Breast epithelium (tissue), 4 donors: ENCODE results near the gene HLA-DMA. TPM values are rescaled to one million over a fixed set of nuclear protein-coding genes. Genes with fewer than 3 reads are reported as not detected.

Experiments
- DNase-seq, 2 donors: peaks; one replicate each; pipeline ENCODE4 v3.0.0-alpha.2; 2019; ENCODE audit warnings: low spot score in 2 of 2
- H3K27ac ChIP-seq, 2 donors: fragments of 200-600 bp; sonication (generic) in 1 of 2; one replicate each; pipeline ENCODE4 v1.5.1; 2016 to 2019; ENCODE audit warnings: mild to moderate bottlenecking in 1 of 2
- H3K27me3 ChIP-seq, 2 donors: fragments of 200-600 bp; sonication (generic) in 1 of 2; one replicate each; pipeline versions ENCODE4 v1.5.1 to v1.6.0; 2017 to 2019; ENCODE audit warnings: control low read depth in 1 of 2, mild to moderate bottlenecking in 1 of 2
- H3K36me3 ChIP-seq: fragments of 200-600 bp; one replicate; pipeline ENCODE4 v1.5.1; 2019
- H3K4me1 ChIP-seq, 2 donors: fragments of 200-600 bp; sonication (generic); one replicate each; pipeline ENCODE4 v1.5.1; 2016 to 2019; ENCODE audit warnings: control low read depth in 1 of 2
- H3K4me3 ChIP-seq, 3 donors: fragments of 200-600 bp; sonication (generic); 1 replicate in 2 of 3; 2 replicates in 1 of 3; pipeline ENCODE4 v1.5.1; 2016 to 2019; ENCODE audit warnings: mild to moderate bottlenecking in 3 of 3, moderate library complexity in 2 of 3
- H3K9me3 ChIP-seq, 2 donors: fragments of 200-600 bp; sonication (generic) in 1 of 2; one replicate each; pipeline ENCODE4 v1.5.1; 2016 to 2019; ENCODE audit warnings: control low read depth in 1 of 2
- POLR2A ChIP-seq: fragments of 450-650 bp; IDR thresholded peaks from one replicate; pipeline ENCODE4 v1.6.1; 2016; ENCODE audit warnings: antibody characterized with exemption, mild to moderate bottlenecking, moderate library complexity
- POLR2AphosphoS5 ChIP-seq, 3 donors: sonication (generic); formaldehyde crosslinking; IDR thresholded peaks; one replicate each; pipeline ENCODE4 v1.6.1; 2017; ENCODE audit warnings: antibody characterized with exemption in 3 of 3
- intact Hi-C: fragments of 100-400 bp; cut with DNase I; formaldehyde crosslinking; loops from one replicate; pipeline ENCODE4 v1.15.1; 2023; ENCODE audit warnings: low total_unique reads
- total RNA-seq, 3 donors: library from RNA; depleted of rRNA; stranded (reverse); fragments of >200 nt; gene quantifications; one replicate each; pipeline ENCODE4 v1.1.0, GENCODE V29; 2016
- TF ChIP-seq, protein P1 (sequence below), 3 donors: fragments of 450-650 bp; IDR thresholded peaks; one replicate each; pipeline ENCODE4 v1.5.1; 2016 to 2017; ENCODE audit warnings: antibody characterized with exemption in 3 of 3, mild to moderate bottlenecking in 3 of 3, moderate library complexity in 3 of 3

Gene HLA-DMA
- total RNA-seq, 3 donors from 2014 or later, result 28.5 to 41.9 (median 30.9) TPM

GRCh38 chr6:32932132-32932868, 20.6 kb downstream of the HLA-DMA start:
- TF ChIP-seq, protein P1, sequence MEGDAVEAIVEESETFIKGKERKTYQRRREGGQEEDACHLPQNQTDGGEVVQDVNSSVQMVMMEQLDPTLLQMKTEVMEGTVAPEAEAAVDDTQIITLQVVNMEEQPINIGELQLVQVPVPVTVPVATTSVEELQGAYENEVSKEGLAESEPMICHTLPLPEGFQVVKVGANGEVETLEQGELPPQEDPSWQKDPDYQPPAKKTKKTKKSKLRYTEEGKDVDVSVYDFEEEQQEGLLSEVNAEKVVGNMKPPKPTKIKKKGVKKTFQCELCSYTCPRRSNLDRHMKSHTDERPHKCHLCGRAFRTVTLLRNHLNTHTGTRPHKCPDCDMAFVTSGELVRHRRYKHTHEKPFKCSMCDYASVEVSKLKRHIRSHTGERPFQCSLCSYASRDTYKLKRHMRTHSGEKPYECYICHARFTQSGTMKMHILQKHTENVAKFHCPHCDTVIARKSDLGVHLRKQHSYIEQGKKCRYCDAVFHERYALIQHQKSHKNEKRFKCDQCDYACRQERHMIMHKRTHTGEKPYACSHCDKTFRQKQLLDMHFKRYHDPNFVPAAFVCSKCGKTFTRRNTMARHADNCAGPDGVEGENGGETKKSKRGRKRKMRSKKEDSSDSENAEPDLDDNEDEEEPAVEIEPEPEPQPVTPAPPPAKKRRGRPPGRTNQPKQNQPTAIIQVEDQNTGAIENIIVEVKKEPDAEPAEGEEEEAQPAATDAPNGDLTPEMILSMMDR (IDR thresholded peaks at IDR 0.05), result no peak
- TF ChIP-seq POLR2AphosphoS5 (IDR thresholded peaks at IDR 0.05), result no peak
- no peak for TF ChIP-seq POLR2A
- H3K9me3 ChIP-seq, result no peaks in the 10 kb centered on the region
- intact Hi-C loops, result no loop called here
- H3K36me3 ChIP-seq, result no peaks in the 10 kb centered on the region
- no peaks in the 10 kb centered on the region for H3K4me1 ChIP-seq
- no peak overlapping the region for H3K27ac ChIP-seq
- no peak overlapping the region for H3K4me3 ChIP-seq
- no peaks in the 10 kb centered on the region for H3K27me3 ChIP-seq
- DNase-seq, result no peak

- TF ChIP-seq, protein P1 (IDR thresholded peaks at IDR 0.05), result no peak
- no peak for TF ChIP-seq POLR2AphosphoS5 (IDR thresholded peaks at IDR 0.05)
- TF ChIP-seq POLR2A, result no peak
- no peaks in the 10 kb centered on the region for H3K36me3 ChIP-seq
- no peaks in the 10 kb centered on the region for H3K27me3 ChIP-seq
- H3K9me3 ChIP-seq, result no peaks in the 10 kb centered on the region
- intact Hi-C loops, result no loop called here
- no peak overlapping the region for H3K4me3 ChIP-seq
- no peak overlapping the region for H3K27ac ChIP-seq
- no peaks in the 10 kb centered on the region for H3K4me1 ChIP-seq
- no peak for DNase-seq
These were observed 21.7 kb downstream of the HLA-DMA start for GRCh38 chr6:32931211-32931610.

- intact Hi-C loops, result no loop called here
- H3K36me3 ChIP-seq, result no peaks in the 10 kb centered on the region
- no peaks in the 10 kb centered on the region for H3K27me3 ChIP-seq
- H3K27ac ChIP-seq, result no peak overlapping the region
- no peaks in the 10 kb centered on the region for H3K4me1 ChIP-seq
- no peaks in the 10 kb centered on the region for H3K9me3 ChIP-seq
- H3K4me3 ChIP-seq, result no peak overlapping the region
- no peak for DNase-seq
- TF ChIP-seq POLR2A (no peak), POLR2AphosphoS5 (IDR thresholded peaks at IDR 0.05) (no peak)
- TF ChIP-seq, protein P1 (IDR thresholded peaks at IDR 0.05), result no peak
These were observed 30.8 kb downstream of the HLA-DMA start for GRCh38 chr6:32922083-32922482.

DNA sequence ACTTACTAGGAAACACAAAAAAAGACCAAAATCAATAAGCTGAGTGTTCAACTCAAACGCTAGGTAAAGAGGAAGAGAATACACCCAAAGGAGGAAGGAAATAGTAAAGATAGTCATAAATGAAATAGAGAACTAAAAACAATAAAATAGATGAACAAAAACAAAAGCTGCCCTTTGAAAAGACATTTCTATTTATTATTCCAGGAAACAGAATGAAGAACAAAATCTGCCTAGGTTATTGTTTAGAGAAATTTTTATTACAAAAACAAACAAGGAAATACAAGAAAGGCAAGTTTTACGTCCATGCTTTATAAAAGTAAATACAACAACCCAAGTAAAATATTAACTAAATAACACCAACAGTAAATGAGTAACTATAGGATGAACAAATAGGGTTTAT, 32.2 kb downstream of the HLA-DMA start:
- Histone ChIP-seq H3K27me3 (no peaks in the 10 kb centered on the region), H3K36me3 (no peaks in the 10 kb centered on the region), H3K4me1 (no peaks in the 10 kb centered on the region), H3K27ac (no peak overlapping the region), H3K4me3 (no peak overlapping the region), H3K9me3 (no peaks in the 10 kb centered on the region)
- intact Hi-C loops, result no loop called here
- DNase-seq, result no peak
- TF ChIP-seq, protein P1 (IDR thresholded peaks at IDR 0.05), result no peak
- no peak for TF ChIP-seq POLR2A
- no peak for TF ChIP-seq POLR2AphosphoS5 (IDR thresholded peaks at IDR 0.05)

DNA sequence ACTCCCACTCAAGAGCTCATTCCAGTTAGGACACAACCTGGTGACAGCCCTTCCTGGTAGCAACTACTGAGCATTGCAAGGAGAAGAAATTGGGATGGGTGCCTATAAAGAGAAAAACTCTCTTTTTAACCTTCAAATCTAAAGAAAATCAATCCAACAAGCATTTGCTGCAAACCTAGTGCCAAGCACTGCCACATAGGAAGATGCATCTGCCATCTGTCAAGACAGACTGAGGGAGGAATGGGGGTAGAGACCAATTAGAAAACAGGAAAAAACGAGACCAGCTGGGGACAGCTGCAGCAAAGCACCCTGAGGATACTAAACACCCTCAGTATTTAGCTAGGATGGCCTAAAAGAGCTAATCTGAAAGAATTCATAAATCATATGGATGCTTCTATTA, 39.9 kb downstream of the HLA-DMA start:
- Histone ChIP-seq H3K4me1 (no peaks in the 10 kb centered on the region), H3K27ac (no peak overlapping the region), H3K27me3 (no peaks in the 10 kb centered on the region), H3K4me3 (no peak overlapping the region), H3K36me3 (no peaks in the 10 kb centered on the region), H3K9me3 (no peaks in the 10 kb centered on the region)
- DNase-seq, result no peak
- TF ChIP-seq POLR2A (no peak), POLR2AphosphoS5 (IDR thresholded peaks at IDR 0.05) (no peak)
- TF ChIP-seq, protein P1 (IDR thresholded peaks at IDR 0.05), result no peak
- intact Hi-C loops, result no loop called here
